HCT116 (cell line): Measurements from ENCODE around the gene TMPRSS9. TPM values are rescaled to one million over a fixed set of nuclear protein-coding genes. Genes with fewer than 3 reads are reported as not detected.

Experiments used
- ATAC-seq: fragments of 200-7000 bp; cut with Tn5 transposase; 2 replicates; pipeline ENCODE4 v1.9.1; 2020; ENCODE audit warnings: mild to moderate bottlenecking, moderate library complexity
- BruUV-seq: library from RNA; stranded (reverse); fragments of 400-500 nt; replicated peaks from 2 replicates; lab custom pipeline; 2021; lab: Mats Ljungman, UMichigan
- CTCF ChIA-PET: fragments of 300-600 bp; sonication (Branson Sonifier 250); formaldehyde crosslinking; loops from one replicate; lab custom pipeline; 2021; ENCODE audit warnings: antibody characterized with exemption; lab: Charles Lee
- POLR2A ChIA-PET: fragments of 300-600, 350-600 bp; sonication (Branson Sonifier 250); formaldehyde crosslinking; loops from one replicate; lab custom pipeline; 2021; ENCODE audit warnings: antibody characterized with exemption; lab: Charles Lee
- RAD21 ChIA-PET, 2 experiments: fragments of 300-600 bp; sonication (Branson Sonifier 250); formaldehyde crosslinking; loops; one replicate each; lab custom pipeline; 2023; ENCODE audit warnings: low total read pairs in 2 of 2; ENCODE audit not compliant: uncharacterized antibody in 2 of 2, unreplicated experiment in 2 of 2, low non-redundant PET in 1 of 2; lab: Charles Lee
- DNase-seq: peaks from one replicate; pipeline ENCODE4 v3.0.0-alpha.2; 2010; ENCODE audit warnings: low read depth, low spot score
- H2AFZ ChIP-seq: fragments of 200-600 bp; shearing (Covaris generic), sonication (generic); 2 replicates; pipeline ENCODE4 v1.6.1; 2017; ENCODE audit warnings: low read depth, mixed run types, mixed read lengths, antibody characterized with exemption, low read length; ENCODE audit not compliant: poor library complexity, severe bottlenecking
- H3K27ac ChIP-seq: 2 replicates; pipeline ENCODE4 v1.5.1; 2012; ENCODE audit warnings: low read depth, low read length
- H3K27me3 ChIP-seq: fragments of 200-600 bp; sonication (generic); 2 replicates; pipeline ENCODE4 v1.6.1; 2016; ENCODE audit warnings: mixed run types, low read length, mixed read lengths; ENCODE audit not compliant: insufficient read depth
- H3K36me3 ChIP-seq, 2 experiments: fragments of 200-500 bp in 1 of 2; fragments of 200-600 bp in 1 of 2; sonication (Bioruptor generic) in 1 of 2; sonication (generic) in 1 of 2; 2 replicates each; pipeline versions ENCODE4 v1.5.1 to v1.6.1; 2014 to 2016; ENCODE audit warnings: low read length in 2 of 2, inconsistent platforms in 1 of 2, mixed read lengths in 1 of 2, mixed run types in 1 of 2; ENCODE audit not compliant: insufficient read depth in 2 of 2, control insufficient read depth in 1 of 2
- H3K4me1 ChIP-seq, 2 experiments: fragments of 200-600 bp in 1 of 2; sonication (generic) in 1 of 2; 2 replicates each; pipeline versions ENCODE4 v1.5.1 to v1.6.1; 2012 to 2017; ENCODE audit warnings: low read length in 2 of 2, inconsistent platforms in 1 of 2, mild to moderate bottlenecking in 1 of 2, mixed read lengths in 1 of 2, mixed run types in 1 of 2, moderate library complexity in 1 of 2; ENCODE audit not compliant: insufficient read depth in 2 of 2, control insufficient read depth in 1 of 2
- H3K4me2 ChIP-seq: fragments of 200-600 bp; sonication (generic); 2 replicates; pipeline ENCODE4 v1.6.1; 2017; ENCODE audit warnings: mixed run types, low read length, mixed read lengths
- H3K4me3 ChIP-seq, 2 experiments: fragments of 200-600 bp in 1 of 2; sonication (generic) in 1 of 2; replicated peaks in 1 of 2; 2 replicates each; pipeline ENCODE4 v1.5.1; 2011 to 2016; ENCODE audit warnings: low read length in 2 of 2, control low read depth in 1 of 2, low read depth in 1 of 2, mild to moderate bottlenecking in 1 of 2, mixed read lengths in 1 of 2, mixed run types in 1 of 2
- H3K79me2 ChIP-seq: fragments of 200-600 bp; sonication (generic); 2 replicates; pipeline ENCODE4 v1.6.1; 2017; ENCODE audit warnings: mild to moderate bottlenecking, mixed run types, low read length, moderate library complexity, mixed read lengths; ENCODE audit not compliant: insufficient read depth
- H3K9ac ChIP-seq: fragments of 200-600 bp; sonication (generic); 2 replicates; pipeline ENCODE4 v1.6.1; 2016; ENCODE audit warnings: low read length, mixed read lengths
- H3K9me2 ChIP-seq: fragments of 200-600 bp; sonication (generic), shearing (Covaris generic); 2 replicates; pipeline ENCODE4 v1.6.1; 2017; ENCODE audit warnings: mixed run types, mild to moderate bottlenecking, moderate library complexity; ENCODE audit not compliant: insufficient read depth
- H3K9me3 ChIP-seq, 2 experiments: fragments of 200-500 bp in 1 of 2; fragments of 200-600 bp in 1 of 2; sonication (Bioruptor generic) in 1 of 2; sonication (generic) in 1 of 2; 2 replicates each; pipeline ENCODE4 v1.6.1; 2014 to 2017; ENCODE audit warnings: low read length in 2 of 2, mixed read lengths in 2 of 2, inconsistent platforms in 1 of 2, low read depth in 1 of 2, mild to moderate bottlenecking in 1 of 2, mixed run types in 1 of 2, moderate library complexity in 1 of 2; ENCODE audit not compliant: control insufficient read depth in 1 of 2, insufficient read depth in 1 of 2
- H4K20me1 ChIP-seq: fragments of 200-600 bp; sonication (generic), shearing (Covaris generic); 2 replicates; pipeline ENCODE4 v1.6.1; 2017; ENCODE audit warnings: mixed run types, mild to moderate bottlenecking, moderate library complexity; ENCODE audit not compliant: insufficient read depth
- CEBPB ChIP-seq: IDR thresholded peaks from 2 replicates; pipeline ENCODE4 v1.6.1; 2012; ENCODE audit warnings: low read depth
- POLR2AphosphoS5 ChIP-seq: IDR thresholded peaks from 2 replicates; pipeline ENCODE4 v1.6.1; 2011; ENCODE audit warnings: mild to moderate bottlenecking, low read depth, low read length, moderate library complexity
- SRF ChIP-seq: IDR thresholded peaks from 2 replicates; pipeline ENCODE4 v1.6.1; 2012; ENCODE audit warnings: low read depth
- ZBTB33 ChIP-seq: IDR thresholded peaks from 2 replicates; pipeline ENCODE4 v1.6.1; 2011; ENCODE audit warnings: mild to moderate bottlenecking, low read length, moderate library complexity; ENCODE audit not compliant: insufficient replicate concordance; ENCODE audit errors: extremely low read depth
- intact Hi-C: fragments of 100-400 bp; cut with micrococcal nuclease; formaldehyde crosslinking; loops from 2 replicates; pipeline ENCODE4 v1.10.0; 2022
- total RNA-seq: library from RNA; stranded (reverse); gene quantifications from one replicate; pipeline ENCODE4 v1.2.1, GENCODE V29; 2021; ENCODE audit not compliant: unreplicated experiment

The TMPRSS9 gene
- total RNA-seq, 1 experiment from 2014 or later = not detected

GRCh38 chr19:2329501-2329916, 30.6 kb upstream of the TMPRSS9 start:
- RAD21 ChIA-PET = interaction anchor here in 1 of 2 experiments (1.3 kb wide), 1 partner anchor 55 kb away, joined by 4 read pairs; no protein-coding TSS in a partner anchor
- H3K36me3 ChIP-seq = peaks cover 5 to 6% of the 10 kb centered on the region in 2 experiments; a peak in 2 of 4 replicates
- peak overlapping the region; percentile 98 for H3K27ac ChIP-seq
- intact Hi-C loops = loop anchor here (5.0 kb wide), 1 partner anchor 63 kb away; no protein-coding TSS in a partner anchor
- POLR2A ChIA-PET = no interaction called here
- TSS peak; percentile 61 for BruUV-seq
- no peaks in the 10 kb centered on the region for H3K9me3 ChIP-seq
- peaks cover 19 to 28% of the 10 kb centered on the region in 2 experiments for H3K4me1 ChIP-seq
- TF ChIP-seq POLR2AphosphoS5 = no peak
- no peak for TF ChIP-seq CEBPB
- TF ChIP-seq SRF = no peak
- TF ChIP-seq, all 23 proteins: peak for 0
- no peaks in the 10 kb centered on the region for H3K9me2 ChIP-seq
- peak overlapping the region; percentile 87 for H3K4me2 ChIP-seq
- H3K27me3 ChIP-seq = no peaks in the 10 kb centered on the region
- H3K79me2 ChIP-seq = peaks cover 87% of the 10 kb centered on the region
- H2AFZ ChIP-seq = no peak overlapping the region
- H3K9ac ChIP-seq = peak overlapping the region; percentile 96
- peak overlapping the region; percentile 96 for H3K4me3 ChIP-seq
- ATAC-seq = no peak
- DNase-seq = no peak
- no peaks in the 10 kb centered on the region for H4K20me1 ChIP-seq
- CTCF ChIA-PET = no interaction called here

- Histone ChIP-seq H3K36me3 (peaks cover 5 to 6% of the 10 kb centered on the region in 2 experiments; a peak in 2 of 4 replicates), H3K27me3 (no peaks in the 10 kb centered on the region), H4K20me1 (no peaks in the 10 kb centered on the region), H3K27ac (no peak overlapping the region), H3K9ac (no peak overlapping the region), H2AFZ (no peak overlapping the region), H3K79me2 (peaks cover 84% of the 10 kb centered on the region), H3K9me2 (no peaks in the 10 kb centered on the region), H3K4me3 (no peak overlapping the region), H3K4me2 (peak overlapping the region; percentile 87; the same call in 1 of the 2 replicates), H3K9me3 (no peaks in the 10 kb centered on the region), H3K4me1 (peaks cover 19 to 28% of the 10 kb centered on the region in 2 experiments)
- no peak for ATAC-seq
- CTCF ChIA-PET = no interaction called here
- RAD21 ChIA-PET = no interaction called here
- no TSS peak for BruUV-seq
- DNase-seq = no peak
- intact Hi-C loops = no loop called here
- POLR2A ChIA-PET = no interaction called here
- no peak for TF ChIP-seq ZBTB33
Observed at GRCh38 chr19:2330255-2330631, 29.8 kb upstream of the TMPRSS9 start.
